K562 (cell line): Measurements from ENCODE around the gene TBL1X. TPM values are rescaled to one million over a fixed set of nuclear protein-coding genes. Genes with fewer than 3 reads are reported as not detected.
A peak's percentile ranks its signal among the peaks of the same experiment; 100 is the strongest.

ENCODE experiments used
- HDAC1 ChIP-seq, 2 experiments: fragments of 450-650 bp; IDR thresholded peaks; 2 replicates each; pipeline ENCODE4 v1.6.1; 2016 to 2017; ENCODE audit warnings: inconsistent platforms in 1 of 2, mild to moderate bottlenecking in 1 of 2, moderate library complexity in 1 of 2
- HNRNPK ChIP-seq: fragments of 200-400 bp; formaldehyde crosslinking; IDR thresholded peaks from one replicate; pipeline ENCODE4 v1.6.1; 2018; ENCODE audit warnings: mild to moderate bottlenecking, low read depth, low read length; ENCODE audit not compliant: poor library complexity, severe bottlenecking
- MYNN ChIP-seq, 2 experiments: sonication (generic); formaldehyde crosslinking in 1 of 2; IDR thresholded peaks; 2 replicates each; pipeline versions ENCODE4 v1.5.0 to v1.6.1; 2016 to 2020; ENCODE audit warnings: antibody characterized with exemption in 1 of 2, missing genetic modification reagents in 1 of 2
- NR2C1 ChIP-seq, 2 experiments: fragments of 450-650 bp; IDR thresholded peaks; 2 replicates each; pipeline ENCODE4 v1.6.1; 2017; ENCODE audit warnings: mild to moderate bottlenecking in 2 of 2, antibody characterized with exemption in 1 of 2, inconsistent platforms in 1 of 2, missing compliant biosample characterization in 1 of 2, missing genetic modification characterization in 1 of 2
- NR3C1 ChIP-seq: sonication (generic); formaldehyde crosslinking; IDR thresholded peaks from 2 replicates; pipeline ENCODE4 v1.8.1; 2022; ENCODE audit warnings: missing genetic modification reagents
- RBM22 ChIP-seq: fragments of 200-400 bp; formaldehyde crosslinking; IDR thresholded peaks from 2 replicates; pipeline ENCODE4 v1.6.1; 2018; ENCODE audit warnings: low read length, low read depth; ENCODE audit not compliant: poor library complexity, severe bottlenecking
- SAFB2 ChIP-seq: fragments of 200-400 bp; formaldehyde crosslinking; IDR thresholded peaks from 2 replicates; pipeline ENCODE4 v1.6.1; 2018; ENCODE audit warnings: borderline replicate concordance, low read length, low read depth, moderate library complexity; ENCODE audit not compliant: severe bottlenecking
- SETDB1 ChIP-seq: IDR thresholded peaks from one replicate; pipeline ENCODE4 v1.6.1; 2012; ENCODE audit warnings: low read length, control low read depth, inconsistent platforms
- ZNF282 ChIP-seq: sonication (generic); formaldehyde crosslinking; IDR thresholded peaks from 2 replicates; pipeline ENCODE4 v1.8.1; 2023; ENCODE audit warnings: missing genetic modification reagents
- ZNF785 ChIP-seq: fragments of 250-450 bp; sonication (Bioruptor Pico); IDR thresholded peaks from 2 replicates; pipeline ENCODE4 v1.4.0; 2020; ENCODE audit warnings: mild to moderate bottlenecking
- polyA plus RNA-seq, 8 experiments: library from polyadenylated mRNA; depleted of rRNA in 4 of 8; stranded (reverse) in 5 of 8; unstranded in 3 of 8; fragments of >200 nt; fragmentation: Nextera tagmentation in 2 of 8; fragmentation: Illumina TruSeq in 1 of 8; extraction: Ambion mirVana in 2 of 8; extraction: Trizol in 1 of 8; gene quantifications; 2 replicates each; pipeline versions ENCODE4 v1.2.1 to v1.2.3, GENCODE V29; 2011 to 2014; ENCODE audit warnings: inconsistent platforms in 1 of 8, missing spikeins in 1 of 8
- total RNA-seq, 7 experiments: library from RNA; depleted of rRNA in 6 of 7; stranded (reverse); fragments of >200 nt in 6 of 7; fragmentation: Illumina TruSeq in 2 of 7; extraction: Trizol in 2 of 7; gene quantifications; 2 replicates each; pipeline versions ENCODE4 v1.2.1 to v1.2.3, GENCODE V29; 2011 to 2021; ENCODE audit warnings: low replicate concordance in 1 of 7
- TF ChIP-seq, protein P1 (sequence below): sonication (generic); formaldehyde crosslinking; IDR thresholded peaks from 2 replicates; pipeline ENCODE4 v1.8.0; 2022; ENCODE audit warnings: mild to moderate bottlenecking, missing genetic modification reagents
- TF ChIP-seq, protein P2 (sequence below): fragments of 250-450 bp; sonication (Bioruptor Pico); IDR thresholded peaks from 2 replicates; pipeline ENCODE4 v1.8.0; 2021; ENCODE audit warnings: borderline replicate concordance, mild to moderate bottlenecking, moderate library complexity; ENCODE audit not compliant: poor library complexity, severe bottlenecking
- TF ChIP-seq, protein P3 (sequence below), 2 experiments: fragments of 450-650 bp; IDR thresholded peaks; 2 replicates each; pipeline ENCODE4 v1.6.1; 2016; ENCODE audit warnings: mild to moderate bottlenecking in 2 of 2, borderline replicate concordance in 1 of 2, low read depth in 1 of 2, moderate library complexity in 1 of 2
- TF ChIP-seq, protein P4 (sequence below): fragments of 250-450 bp; sonication (Bioruptor Pico); IDR thresholded peaks from 2 replicates; pipeline ENCODE4 v1.9.0; 2021; ENCODE audit warnings: mild to moderate bottlenecking, inconsistent platforms

TBL1X gene
- total and polyA plus RNA-seq, 9 of the 15 experiments (the other 6 are each of a cell fraction or from before 2014, with no cell fraction given), result 6.0 to 49.6 (median 19.7) TPM

DNA sequence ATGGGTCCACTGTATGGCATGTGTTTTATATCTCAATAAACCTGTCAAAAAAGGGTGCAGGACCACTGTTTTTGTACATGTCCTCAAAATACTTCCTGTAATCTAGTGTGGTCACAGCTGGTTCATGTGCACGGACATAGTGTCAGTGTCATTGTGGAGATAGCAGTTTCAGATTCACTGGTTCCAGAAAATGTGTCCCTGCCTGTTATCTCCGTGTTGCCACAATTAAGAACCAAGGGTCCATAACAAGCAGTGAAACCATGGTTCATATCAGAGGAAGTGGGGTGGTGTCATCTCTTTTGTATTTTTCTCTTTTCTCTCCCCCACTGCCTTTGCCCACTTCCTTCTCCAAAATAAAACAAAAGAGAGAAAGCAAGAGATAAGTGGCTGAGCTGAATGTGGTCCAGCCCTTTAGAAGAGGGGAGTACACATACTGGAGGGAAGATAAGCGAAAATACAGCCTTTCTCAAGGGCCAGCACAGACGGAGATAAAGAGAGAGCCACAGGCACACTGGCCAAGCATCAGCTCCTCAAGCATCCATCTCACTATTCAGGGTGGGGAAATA, 51.2 kb downstream of the TBL1X start (continued):
- TF ChIP-seq ZNF785 (CRISPR knock-in tag) (no peak), HNRNPK (no peak), NR3C1 (no peak), SAFB2 (no peak), ZNF282 (CRISPR knock-in tag) (no peak), NR2C1 (IDR thresholded peaks at IDR 0.05) (no peak; the same call in 1 of the 2 replicates), NR2C1 (tag; IDR thresholded peaks at IDR 0.05) (no peak), SETDB1 (no peak), RBM22 (no peak), HDAC1 (IDR thresholded peaks at IDR 0.05) (peak in 1 of 2 experiments; percentile 85; a peak in 2 of 4 replicates), MYNN (IDR thresholded peaks at IDR 0.05) (peak; percentile 81; the same call in 1 of the 2 replicates), MYNN (CRISPR knock-in tag; IDR thresholded peaks at IDR 0.05) (no peak)
- TF ChIP-seq, protein P1, sequence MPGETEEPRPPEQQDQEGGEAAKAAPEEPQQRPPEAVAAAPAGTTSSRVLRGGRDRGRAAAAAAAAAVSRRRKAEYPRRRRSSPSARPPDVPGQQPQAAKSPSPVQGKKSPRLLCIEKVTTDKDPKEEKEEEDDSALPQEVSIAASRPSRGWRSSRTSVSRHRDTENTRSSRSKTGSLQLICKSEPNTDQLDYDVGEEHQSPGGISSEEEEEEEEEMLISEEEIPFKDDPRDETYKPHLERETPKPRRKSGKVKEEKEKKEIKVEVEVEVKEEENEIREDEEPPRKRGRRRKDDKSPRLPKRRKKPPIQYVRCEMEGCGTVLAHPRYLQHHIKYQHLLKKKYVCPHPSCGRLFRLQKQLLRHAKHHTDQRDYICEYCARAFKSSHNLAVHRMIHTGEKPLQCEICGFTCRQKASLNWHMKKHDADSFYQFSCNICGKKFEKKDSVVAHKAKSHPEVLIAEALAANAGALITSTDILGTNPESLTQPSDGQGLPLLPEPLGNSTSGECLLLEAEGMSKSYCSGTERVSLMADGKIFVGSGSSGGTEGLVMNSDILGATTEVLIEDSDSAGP (CRISPR knock-in tag), result no peak
- TF ChIP-seq, protein P2, sequence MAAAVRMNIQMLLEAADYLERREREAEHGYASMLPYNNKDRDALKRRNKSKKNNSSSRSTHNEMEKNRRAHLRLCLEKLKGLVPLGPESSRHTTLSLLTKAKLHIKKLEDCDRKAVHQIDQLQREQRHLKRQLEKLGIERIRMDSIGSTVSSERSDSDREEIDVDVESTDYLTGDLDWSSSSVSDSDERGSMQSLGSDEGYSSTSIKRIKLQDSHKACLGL, result no peak
- TF ChIP-seq, protein P3, sequence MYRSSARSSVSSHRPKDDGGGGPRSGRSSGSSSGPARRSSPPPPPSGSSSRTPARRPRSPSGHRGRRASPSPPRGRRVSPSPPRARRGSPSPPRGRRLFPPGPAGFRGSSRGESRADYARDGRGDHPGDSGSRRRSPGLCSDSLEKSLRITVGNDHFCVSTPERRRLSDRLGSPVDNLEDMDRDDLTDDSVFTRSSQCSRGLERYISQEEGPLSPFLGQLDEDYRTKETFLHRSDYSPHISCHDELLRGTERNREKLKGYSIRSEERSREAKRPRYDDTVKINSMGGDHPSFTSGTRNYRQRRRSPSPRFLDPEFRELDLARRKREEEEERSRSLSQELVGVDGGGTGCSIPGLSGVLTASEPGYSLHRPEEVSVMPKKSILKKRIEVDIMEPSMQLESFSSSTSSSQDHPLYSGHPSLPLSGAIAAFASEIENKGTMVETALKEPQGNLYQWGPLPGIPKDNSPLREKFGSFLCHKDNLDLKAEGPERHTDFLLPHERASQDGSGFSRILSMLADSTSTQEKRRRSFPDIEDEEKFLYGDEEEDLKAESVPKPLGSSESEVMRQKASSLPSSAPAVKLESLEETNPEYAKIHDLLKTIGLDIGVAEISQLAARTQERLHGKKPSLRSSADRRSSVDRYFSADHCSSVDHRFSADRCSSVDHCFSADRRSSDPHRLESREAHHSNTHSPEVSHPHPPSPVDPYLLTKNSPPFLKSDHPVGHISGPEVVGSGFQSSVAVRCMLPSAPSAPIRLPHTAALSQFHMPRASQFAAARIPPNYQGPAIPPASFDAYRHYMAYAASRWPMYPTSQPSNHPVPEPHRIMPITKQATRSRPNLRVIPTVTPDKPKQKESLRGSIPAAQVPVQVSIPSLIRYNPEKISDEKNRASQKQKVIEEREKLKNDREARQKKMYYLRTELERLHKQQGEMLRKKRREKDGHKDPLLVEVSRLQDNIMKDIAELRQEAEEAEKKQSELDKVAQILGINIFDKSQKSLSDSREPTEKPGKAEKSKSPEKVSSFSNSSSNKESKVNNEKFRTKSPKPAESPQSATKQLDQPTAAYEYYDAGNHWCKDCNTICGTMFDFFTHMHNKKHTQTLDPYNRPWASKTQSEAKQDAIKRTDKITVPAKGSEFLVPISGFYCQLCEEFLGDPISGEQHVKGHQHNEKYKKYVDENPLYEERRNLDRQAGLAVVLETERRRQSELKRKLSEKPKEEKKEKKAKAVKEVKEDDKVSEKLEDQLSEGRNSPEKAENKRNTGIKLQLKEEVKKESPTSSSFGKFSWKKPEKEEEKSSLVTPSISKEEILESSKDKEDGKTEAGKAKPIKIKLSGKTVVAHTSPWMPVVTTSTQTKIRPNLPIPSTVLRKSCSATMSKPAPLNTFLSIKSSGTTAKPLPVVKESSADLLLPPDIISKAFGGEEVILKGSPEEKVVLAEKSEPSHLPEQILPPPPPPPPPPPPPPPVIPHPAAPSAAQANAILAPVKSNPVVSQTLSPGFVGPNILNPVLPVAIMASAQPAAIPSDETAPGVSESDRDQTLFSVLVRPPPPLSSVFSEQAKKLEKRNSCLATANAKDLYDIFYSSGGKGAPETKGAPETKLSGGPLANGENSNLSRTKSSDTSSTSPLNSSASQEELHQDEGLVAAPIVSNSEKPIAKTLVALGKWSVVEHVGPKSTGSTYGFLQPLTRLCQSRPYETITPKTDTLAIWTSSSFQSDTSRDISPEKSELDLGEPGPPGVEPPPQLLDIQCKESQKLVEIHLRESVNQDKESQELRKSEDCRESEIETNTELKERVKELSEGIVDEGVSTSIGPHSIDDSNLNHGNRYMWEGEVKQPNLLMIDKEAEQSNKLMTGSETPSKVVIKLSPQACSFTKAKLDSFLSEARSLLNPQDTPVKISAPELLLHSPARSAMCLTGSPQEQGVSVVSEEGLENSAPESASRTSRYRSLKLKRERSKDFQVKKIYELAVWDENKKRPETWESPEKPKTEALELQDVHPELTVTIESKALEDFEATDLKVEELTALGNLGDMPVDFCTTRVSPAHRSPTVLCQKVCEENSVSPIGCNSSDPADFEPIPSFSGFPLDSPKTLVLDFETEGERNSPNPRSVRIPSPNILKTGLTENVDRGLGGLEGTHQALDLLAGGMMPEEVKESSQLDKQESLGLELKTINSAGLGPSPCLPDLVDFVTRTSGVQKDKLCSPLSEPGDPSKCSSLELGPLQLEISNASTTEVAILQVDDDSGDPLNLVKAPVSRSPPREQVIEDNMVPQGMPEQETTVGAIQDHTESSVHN (IDR thresholded peaks at IDR 0.05; ENCODE audit: borderline replicate concordance in 1 of 2, low read depth in 1 of 2), result no peak
- TF ChIP-seq, protein P4, sequence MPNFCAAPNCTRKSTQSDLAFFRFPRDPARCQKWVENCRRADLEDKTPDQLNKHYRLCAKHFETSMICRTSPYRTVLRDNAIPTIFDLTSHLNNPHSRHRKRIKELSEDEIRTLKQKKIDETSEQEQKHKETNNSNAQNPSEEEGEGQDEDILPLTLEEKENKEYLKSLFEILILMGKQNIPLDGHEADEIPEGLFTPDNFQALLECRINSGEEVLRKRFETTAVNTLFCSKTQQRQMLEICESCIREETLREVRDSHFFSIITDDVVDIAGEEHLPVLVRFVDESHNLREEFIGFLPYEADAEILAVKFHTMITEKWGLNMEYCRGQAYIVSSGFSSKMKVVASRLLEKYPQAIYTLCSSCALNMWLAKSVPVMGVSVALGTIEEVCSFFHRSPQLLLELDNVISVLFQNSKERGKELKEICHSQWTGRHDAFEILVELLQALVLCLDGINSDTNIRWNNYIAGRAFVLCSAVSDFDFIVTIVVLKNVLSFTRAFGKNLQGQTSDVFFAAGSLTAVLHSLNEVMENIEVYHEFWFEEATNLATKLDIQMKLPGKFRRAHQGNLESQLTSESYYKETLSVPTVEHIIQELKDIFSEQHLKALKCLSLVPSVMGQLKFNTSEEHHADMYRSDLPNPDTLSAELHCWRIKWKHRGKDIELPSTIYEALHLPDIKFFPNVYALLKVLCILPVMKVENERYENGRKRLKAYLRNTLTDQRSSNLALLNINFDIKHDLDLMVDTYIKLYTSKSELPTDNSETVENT (CRISPR knock-in tag), result no peak
